Measurements from ENCODE around the gene LRCOL1.
"Not testable (repeated sequence)": the region's sequence is repeated elsewhere in the genome, so short reads cannot be mapped to it uniquely, and the experiment has no call there.

LRCOL1 gene

DNA sequence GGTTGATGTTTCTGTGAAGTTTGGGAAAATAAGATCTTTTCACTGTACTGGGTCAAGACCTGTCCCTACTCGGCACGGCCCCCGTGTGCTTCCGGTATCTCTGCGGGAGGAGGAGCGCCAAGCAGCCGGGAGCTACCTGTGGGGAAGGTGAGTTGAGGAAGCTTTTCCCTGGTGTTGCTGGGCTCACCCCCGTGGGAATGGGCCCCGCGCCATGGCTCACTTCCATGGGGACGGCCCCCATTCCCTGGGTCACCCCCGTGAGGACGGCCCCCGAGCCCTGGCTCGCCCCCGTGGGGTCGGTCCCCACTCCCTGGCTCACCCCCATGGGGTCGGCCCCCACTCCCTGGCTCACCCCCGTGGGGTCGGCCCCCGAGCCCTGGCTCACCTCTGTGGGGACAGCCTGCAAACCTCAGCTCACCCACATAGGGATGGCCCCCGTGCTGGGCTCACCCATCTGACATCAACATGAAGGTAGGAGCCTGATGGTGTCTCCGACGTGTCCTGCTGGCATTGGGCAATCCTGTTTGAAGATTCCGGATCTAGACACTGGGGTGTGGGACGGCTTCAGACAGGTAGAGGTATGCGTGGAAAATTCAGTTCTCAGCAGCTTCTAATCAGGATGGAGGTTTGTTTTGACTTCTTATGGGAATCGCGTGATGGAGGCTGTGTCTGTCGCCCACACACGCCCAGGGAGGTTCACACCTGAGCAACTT is 9.1 kb downstream of the LRCOL1 start:
- Histone ChIP-seq H3K4me3 (ENCODE audit: low read length in 2 of 2) (no peak overlapping the region), H3K36me3 (ENCODE audit: control insufficient read depth in 2 of 2, insufficient read depth in 2 of 2, low read length in 2 of 2) (no peaks in the 10 kb centered on the region), H3K27me3 (ENCODE audit: control insufficient read depth in 2 of 2, insufficient read depth in 2 of 2, low read length in 2 of 2) (peaks cover 13 to 32% of the 10 kb centered on the region in 2 donors), H3K4me1 (ENCODE audit: control insufficient read depth in 2 of 2, insufficient read depth in 2 of 2, low read length in 2 of 2) (peaks cover 23 to 28% of the 10 kb centered on the region in 2 donors), H3K9me3 (ENCODE audit: control insufficient read depth in 2 of 2, low read length in 2 of 2) (no peaks in the 10 kb centered on the region), H3K9ac (ENCODE audit: low read depth in 1 of 2, low read length in 2 of 2) (no peak overlapping the region), H3K27ac (ENCODE audit: low read depth in 2 of 2, low read length in 2 of 2) (no peak overlapping the region)

GRCh38 chr12:132600048-132601032 is 10.0 kb downstream of the LRCOL1 start:
- Histone ChIP-seq H3K9ac (ENCODE audit: low read depth in 1 of 2, low read length in 2 of 2) (peak overlapping the region; percentile 6 to 53), H3K4me3 (ENCODE audit: low read length in 2 of 2) (peak overlapping the region; percentile 37 to 64), H3K27ac (ENCODE audit: low read depth in 2 of 2, low read length in 2 of 2) (no peak overlapping the region), H3K36me3 (ENCODE audit: control insufficient read depth in 2 of 2, insufficient read depth in 2 of 2, low read length in 2 of 2) (no peaks in the 10 kb centered on the region), H3K9me3 (ENCODE audit: control insufficient read depth in 2 of 2, low read length in 2 of 2) (no peaks in the 10 kb centered on the region), H3K4me1 (ENCODE audit: control insufficient read depth in 2 of 2, insufficient read depth in 2 of 2, low read length in 2 of 2) (peaks cover 23 to 28% of the 10 kb centered on the region in 2 donors), H3K27me3 (ENCODE audit: control insufficient read depth in 2 of 2, insufficient read depth in 2 of 2, low read length in 2 of 2) (peaks cover 12 to 30% of the 10 kb centered on the region in 2 donors)

DNA sequence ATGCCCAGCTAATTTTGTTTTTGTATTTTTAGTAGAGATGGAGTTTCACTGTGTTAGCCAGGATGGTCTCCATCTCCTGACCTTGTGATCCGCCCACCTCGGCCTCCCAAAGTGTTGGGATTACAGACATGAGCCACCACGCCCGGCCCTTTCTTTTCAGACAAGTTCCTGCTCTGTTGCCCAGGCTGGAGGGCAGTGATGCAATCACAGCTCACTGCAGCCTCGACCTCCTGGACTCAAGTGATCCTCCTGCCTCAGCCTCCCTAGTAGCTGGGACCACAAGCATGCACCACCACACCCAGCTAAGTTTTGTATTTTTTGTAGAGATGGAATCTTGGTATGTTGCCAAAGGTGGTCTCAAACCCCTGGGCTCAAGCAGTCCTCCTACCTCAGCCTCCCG is 10.9 kb downstream of the LRCOL1 start:
- H3K27ac ChIP-seq (ENCODE audit: low read depth in 2 of 2, low read length in 2 of 2); H3K4me3 ChIP-seq (ENCODE audit: low read length in 2 of 2); H3K9me3 ChIP-seq (ENCODE audit: control insufficient read depth in 2 of 2, low read length in 2 of 2); H3K36me3 ChIP-seq (ENCODE audit: control insufficient read depth in 2 of 2, insufficient read depth in 2 of 2, low read length in 2 of 2); H3K9ac ChIP-seq (ENCODE audit: low read depth in 1 of 2, low read length in 2 of 2): not testable (repeated sequence)
- peaks cover 7 to 24% of the 10 kb centered on the region in 2 donors for H3K27me3 ChIP-seq (ENCODE audit: control insufficient read depth in 2 of 2, insufficient read depth in 2 of 2, low read length in 2 of 2)
- peaks cover 23 to 28% of the 10 kb centered on the region in 2 donors for H3K4me1 ChIP-seq (ENCODE audit: control insufficient read depth in 2 of 2, insufficient read depth in 2 of 2, low read length in 2 of 2)

DNA sequence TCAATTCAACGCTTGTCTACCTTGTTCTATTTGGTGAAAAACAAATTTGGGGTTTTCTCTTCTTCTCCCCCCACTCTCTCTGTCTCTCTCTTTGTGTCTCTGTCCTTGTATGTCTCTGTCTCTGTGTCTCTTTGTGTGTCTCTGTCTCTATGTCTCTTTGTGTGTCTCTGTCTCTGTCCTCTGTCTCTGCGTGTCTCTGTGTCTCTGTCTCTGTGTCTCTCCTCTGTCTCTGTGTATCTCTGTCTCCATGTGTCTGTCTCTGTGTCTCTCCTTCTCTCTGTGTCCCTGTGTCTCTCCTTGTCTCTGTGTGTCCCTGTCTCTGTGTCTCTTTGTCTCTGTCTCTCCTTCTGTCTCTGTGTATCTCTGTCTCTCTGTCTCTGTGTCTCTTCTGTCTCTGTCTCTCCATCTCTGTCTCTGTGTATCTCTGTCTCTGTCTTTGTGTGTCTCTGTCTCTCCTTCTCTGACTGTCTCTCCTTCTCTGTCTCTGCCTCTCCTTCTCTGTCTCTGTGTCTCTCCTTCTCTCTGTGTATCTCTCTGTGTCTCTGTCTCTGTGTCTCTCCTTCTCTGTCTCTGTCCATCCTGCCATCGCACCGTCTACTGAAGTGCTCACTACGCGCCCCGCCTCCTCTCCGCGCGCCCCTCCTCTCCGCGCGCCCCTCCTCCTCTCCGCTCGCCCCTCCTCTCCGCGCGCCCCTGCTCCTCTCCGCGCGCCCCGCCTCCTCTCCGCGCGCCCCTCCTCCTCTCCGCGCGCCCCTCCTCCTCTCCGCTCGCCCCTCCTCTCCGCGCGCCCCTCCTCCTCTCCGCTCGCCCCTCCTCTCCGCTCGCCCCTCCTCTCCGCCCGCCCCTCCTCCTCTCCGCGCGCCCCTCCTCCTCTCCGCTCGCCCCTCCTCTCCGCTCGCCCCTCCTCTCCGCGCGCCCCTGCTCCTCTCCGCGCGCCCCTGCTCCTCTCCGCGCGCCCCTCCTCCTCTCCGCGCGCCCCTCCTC is 12.8 kb downstream of the LRCOL1 start:
- peaks cover 0 to 12% of the 10 kb centered on the region in 2 donors for H3K27me3 ChIP-seq (ENCODE audit: control insufficient read depth in 2 of 2, insufficient read depth in 2 of 2, low read length in 2 of 2)
- H3K4me3 ChIP-seq (ENCODE audit: low read length in 2 of 2): peak overlapping the region; percentile 8 to 69
- H3K4me1 ChIP-seq (ENCODE audit: control insufficient read depth in 2 of 2, insufficient read depth in 2 of 2, low read length in 2 of 2): peaks cover 21 to 24% of the 10 kb centered on the region in 2 donors
- no peak overlapping the region for H3K9ac ChIP-seq (ENCODE audit: low read depth in 1 of 2, low read length in 2 of 2)
- H3K27ac ChIP-seq (ENCODE audit: low read depth in 2 of 2, low read length in 2 of 2): peak overlapping the region in 1 of 2 donors; percentile 22
- H3K36me3 ChIP-seq (ENCODE audit: control insufficient read depth in 2 of 2, insufficient read depth in 2 of 2, low read length in 2 of 2): no peaks in the 10 kb centered on the region
- H3K9me3 ChIP-seq (ENCODE audit: control insufficient read depth in 2 of 2, low read length in 2 of 2): no peaks in the 10 kb centered on the region

GRCh38 chr12:132596016-132596415 is 14.4 kb downstream of the LRCOL1 start:
- H3K27ac ChIP-seq (ENCODE audit: low read depth in 2 of 2, low read length in 2 of 2): no peak overlapping the region
- no peaks in the 10 kb centered on the region for H3K36me3 ChIP-seq (ENCODE audit: control insufficient read depth in 2 of 2, insufficient read depth in 2 of 2, low read length in 2 of 2)
- no peak overlapping the region for H3K9ac ChIP-seq (ENCODE audit: low read depth in 1 of 2, low read length in 2 of 2)
- H3K4me1 ChIP-seq (ENCODE audit: control insufficient read depth in 2 of 2, insufficient read depth in 2 of 2, low read length in 2 of 2): peaks cover 14 to 19% of the 10 kb centered on the region in 2 donors
- H3K27me3 ChIP-seq (ENCODE audit: control insufficient read depth in 2 of 2, insufficient read depth in 2 of 2, low read length in 2 of 2): peaks cover 0 to 8% of the 10 kb centered on the region in 2 donors
- H3K4me3 ChIP-seq (ENCODE audit: low read length in 2 of 2): no peak overlapping the region
- no peaks in the 10 kb centered on the region for H3K9me3 ChIP-seq (ENCODE audit: control insufficient read depth in 2 of 2, low read length in 2 of 2)

DNA sequence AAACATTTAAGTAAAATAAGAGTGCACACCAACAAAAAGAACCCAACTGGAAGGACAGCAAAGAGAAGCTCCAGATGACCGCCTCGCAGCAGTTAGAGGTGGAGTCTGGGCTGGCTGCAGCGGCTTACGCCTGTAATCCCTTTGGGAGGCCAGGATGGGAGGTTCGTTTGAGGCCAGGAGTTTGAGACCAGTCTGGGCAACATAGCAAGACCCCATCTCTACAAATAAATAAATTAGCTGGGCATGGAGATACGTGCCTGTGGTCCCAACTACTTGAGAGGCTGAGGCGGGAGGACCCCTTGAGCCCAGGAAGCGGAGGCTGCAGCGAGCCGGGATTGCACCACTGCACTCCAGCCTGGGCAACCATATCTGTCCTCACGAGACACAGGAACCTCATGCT is 15.2 kb downstream of the LRCOL1 start:
- peaks cover 10 to 11% of the 10 kb centered on the region in 2 donors for H3K4me1 ChIP-seq (ENCODE audit: control insufficient read depth in 2 of 2, insufficient read depth in 2 of 2, low read length in 2 of 2)
- H3K27me3 ChIP-seq (ENCODE audit: control insufficient read depth in 2 of 2, insufficient read depth in 2 of 2, low read length in 2 of 2): peaks cover 0 to 3% of the 10 kb centered on the region in 2 donors
- H3K36me3 ChIP-seq (ENCODE audit: control insufficient read depth in 2 of 2, insufficient read depth in 2 of 2, low read length in 2 of 2): no peaks in the 10 kb centered on the region
- H3K9ac ChIP-seq (ENCODE audit: low read depth in 1 of 2, low read length in 2 of 2): no peak overlapping the region
- no peak overlapping the region for H3K4me3 ChIP-seq (ENCODE audit: low read length in 2 of 2)
- no peaks in the 10 kb centered on the region for H3K9me3 ChIP-seq (ENCODE audit: control insufficient read depth in 2 of 2, low read length in 2 of 2)
- H3K27ac ChIP-seq (ENCODE audit: low read depth in 2 of 2, low read length in 2 of 2): no peak overlapping the region

GRCh38 chr12:132593938-132594358 is 16.4 kb downstream of the LRCOL1 start:
- H3K27ac ChIP-seq (ENCODE audit: low read depth in 2 of 2, low read length in 2 of 2): peak overlapping the region; percentile 41 to 63
- H3K9ac ChIP-seq (ENCODE audit: low read depth in 1 of 2, low read length in 2 of 2): peak overlapping the region; percentile 15 to 60

GRCh38 chr12:132593521-132593920 is 16.9 kb downstream of the LRCOL1 start:
- H3K36me3 ChIP-seq (ENCODE audit: control insufficient read depth in 2 of 2, insufficient read depth in 2 of 2, low read length in 2 of 2): no peaks in the 10 kb centered on the region
- H3K4me1 ChIP-seq (ENCODE audit: control insufficient read depth in 2 of 2, insufficient read depth in 2 of 2, low read length in 2 of 2): peaks cover 8 to 9% of the 10 kb centered on the region in 2 donors
- H3K27ac ChIP-seq (ENCODE audit: low read depth in 2 of 2, low read length in 2 of 2): peak overlapping the region; percentile 41 to 63
- no peaks in the 10 kb centered on the region for H3K9me3 ChIP-seq (ENCODE audit: control insufficient read depth in 2 of 2, low read length in 2 of 2)
- H3K27me3 ChIP-seq (ENCODE audit: control insufficient read depth in 2 of 2, insufficient read depth in 2 of 2, low read length in 2 of 2): no peaks in the 10 kb centered on the region
- peak overlapping the region; percentile 15 to 60 for H3K9ac ChIP-seq (ENCODE audit: low read depth in 1 of 2, low read length in 2 of 2)
- H3K4me3 ChIP-seq (ENCODE audit: low read length in 2 of 2): peak overlapping the region; percentile 38 to 60

More at GRCh38 chr12:132593938-132594358, 16.4 kb downstream of the LRCOL1 start:
- Histone ChIP-seq H3K9me3 (ENCODE audit: control insufficient read depth in 2 of 2, low read length in 2 of 2) (no peaks in the 10 kb centered on the region), H3K4me3 (ENCODE audit: low read length in 2 of 2) (peak overlapping the region; percentile 38 to 60), H3K36me3 (ENCODE audit: control insufficient read depth in 2 of 2, insufficient read depth in 2 of 2, low read length in 2 of 2) (no peaks in the 10 kb centered on the region), H3K4me1 (ENCODE audit: control insufficient read depth in 2 of 2, insufficient read depth in 2 of 2, low read length in 2 of 2) (peaks cover 9 to 10% of the 10 kb centered on the region in 2 donors), H3K27me3 (ENCODE audit: control insufficient read depth in 2 of 2, insufficient read depth in 2 of 2, low read length in 2 of 2) (no peaks in the 10 kb centered on the region)

GRCh38 chr12:132593071-132593470 is 17.3 kb downstream of the LRCOL1 start:
- H3K27me3 ChIP-seq (ENCODE audit: control insufficient read depth in 2 of 2, insufficient read depth in 2 of 2, low read length in 2 of 2): no peaks in the 10 kb centered on the region
- peak overlapping the region in 1 of 2 donors; percentile 60 for H3K4me3 ChIP-seq (ENCODE audit: low read length in 2 of 2)
- peak overlapping the region in 1 of 2 donors; percentile 60 for H3K9ac ChIP-seq (ENCODE audit: low read depth in 1 of 2, low read length in 2 of 2)

More at GRCh38 chr12:132593071-132593470, 17.3 kb downstream of the LRCOL1 start:
- no peaks in the 10 kb centered on the region for H3K9me3 ChIP-seq (ENCODE audit: control insufficient read depth in 2 of 2, low read length in 2 of 2)
- H3K36me3 ChIP-seq (ENCODE audit: control insufficient read depth in 2 of 2, insufficient read depth in 2 of 2, low read length in 2 of 2): no peaks in the 10 kb centered on the region
- H3K4me1 ChIP-seq (ENCODE audit: control insufficient read depth in 2 of 2, insufficient read depth in 2 of 2, low read length in 2 of 2): peaks cover 8 to 9% of the 10 kb centered on the region in 2 donors
- H3K27ac ChIP-seq (ENCODE audit: low read depth in 2 of 2, low read length in 2 of 2): peak overlapping the region in 1 of 2 donors; percentile 63
